HG03378 (cell line): ENCODE results near the gene PSMC2.

ENCODE experiments used
- ATAC-seq: cut with Tn5 transposase; IDR thresholded peaks from one replicate; pipeline ENCODE4 v1.9.1; 2021; ENCODE audit warnings: mild to moderate bottlenecking, moderate library complexity; ENCODE audit not compliant: unreplicated experiment

Gene PSMC2

GRCh38 chr7:103347507-103348267 is at the start of gene PSMC2:
Gene PSMC2, plus strand, starts transcription at chr7:103347643. Its CDS starts 69 bp downstream, at chr7:103347712.
- ATAC-seq, result peak; percentile 74

- ATAC-seq, result peak; percentile 8
Measured at GRCh38 chr7:103297837-103298179, 49.6 kb upstream of the PSMC2 start.

- ATAC-seq, result no peak
Measured at GRCh38 chr7:103299660-103300059, 47.8 kb upstream of the PSMC2 start.

- no peak for ATAC-seq
Measured at GRCh38 chr7:103301441-103301840, 46.0 kb upstream of the PSMC2 start.

DNA sequence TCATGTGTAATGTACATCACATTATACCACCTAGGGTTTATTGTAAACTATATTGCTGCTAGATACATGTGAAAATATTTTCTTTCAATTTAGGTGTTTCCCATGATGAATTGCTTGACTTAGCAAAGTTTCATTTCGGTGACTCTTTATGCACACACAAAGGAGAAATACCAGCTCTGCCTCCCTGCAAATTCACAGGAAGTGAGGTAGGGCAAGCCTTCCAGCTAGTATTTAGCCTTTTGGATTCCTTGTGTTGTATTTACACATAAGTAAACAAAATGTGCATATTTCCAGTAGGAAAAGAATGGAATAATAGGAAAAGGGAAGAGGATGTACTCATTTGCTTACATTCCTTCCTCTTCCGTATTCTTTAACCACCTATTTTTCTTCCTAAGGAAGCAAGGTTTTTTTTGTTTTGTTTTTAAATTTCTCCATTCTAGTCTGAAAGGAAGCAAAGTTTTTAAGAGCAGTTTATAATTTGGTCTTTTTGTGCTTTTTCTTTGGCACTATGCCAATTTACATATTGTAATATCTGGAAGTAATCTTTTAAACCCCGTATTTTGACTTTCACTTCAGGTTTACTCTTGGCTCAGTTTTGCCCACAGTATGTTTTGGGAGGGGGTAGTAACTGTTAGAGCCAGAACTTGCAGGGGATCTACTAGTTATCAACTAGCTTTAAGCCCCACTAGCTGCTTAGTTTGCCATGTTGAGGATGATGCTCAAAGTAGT is 39.8 kb upstream of the PSMC2 start:
- ATAC-seq, result no peak

GRCh38 chr7:103314852-103315251 is 32.6 kb upstream of the PSMC2 start:
- ATAC-seq, result no peak

DNA sequence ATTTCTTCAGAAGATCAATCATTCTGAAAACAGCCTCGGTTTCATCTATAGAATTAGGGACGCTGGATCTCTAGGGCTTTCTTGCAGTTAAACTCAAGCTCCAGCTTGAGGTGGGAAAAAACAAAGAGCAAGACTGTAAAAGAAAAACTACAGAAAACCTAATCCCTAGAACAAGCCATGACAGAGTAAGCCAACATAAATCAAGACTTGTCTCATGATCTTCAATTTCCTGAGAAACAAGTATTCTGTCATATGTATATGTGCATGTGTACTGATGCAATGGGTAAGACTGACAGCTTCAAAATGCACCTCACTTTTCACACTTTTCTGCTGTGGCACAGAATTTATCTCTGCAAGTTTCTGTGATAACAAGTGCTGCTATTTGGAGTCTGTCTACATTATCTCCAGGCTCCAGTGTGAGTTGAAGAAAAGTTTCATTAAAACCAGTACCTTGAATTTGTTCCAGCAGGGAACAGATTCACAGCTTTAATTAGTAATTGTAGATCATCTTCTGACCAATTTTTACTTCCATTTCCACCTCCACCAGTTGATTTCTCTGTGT is 31.0 kb upstream of the PSMC2 start:
- no peak for ATAC-seq

GRCh38 chr7:103317009-103317408 is 30.4 kb upstream of the PSMC2 start:
- ATAC-seq, result no peak

GRCh38 chr7:103325744-103326143 is 21.7 kb upstream of the PSMC2 start:
- ATAC-seq, result no peak

- no peak for ATAC-seq
Measured at GRCh38 chr7:103336761-103337160, 10.7 kb upstream of the PSMC2 start.

GRCh38 chr7:103338864-103339263 is 8.6 kb upstream of the PSMC2 start:
- no peak for ATAC-seq

GRCh38 chr7:103341466-103341865 is 6.0 kb upstream of the PSMC2 start:
- ATAC-seq, result no peak

DNA sequence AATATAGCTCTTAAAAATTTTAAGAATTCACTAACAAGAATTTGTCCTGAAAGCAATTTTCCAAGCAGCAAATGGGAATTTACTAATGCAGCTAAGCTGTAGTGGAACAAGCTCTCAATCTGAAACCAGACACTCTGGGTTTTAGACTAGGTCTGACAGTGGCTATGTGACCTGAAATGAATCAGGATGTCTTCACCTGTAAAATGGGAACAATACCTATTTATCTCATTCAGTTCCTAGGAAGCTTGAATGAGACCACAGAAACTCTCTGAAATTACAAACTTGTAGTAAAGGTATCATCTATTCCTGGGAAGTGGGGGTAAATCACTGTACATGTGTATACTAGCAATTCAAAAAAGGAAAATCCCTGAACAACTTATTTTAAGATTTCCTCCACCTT is 4.1 kb upstream of the PSMC2 start:
- no peak for ATAC-seq

DNA sequence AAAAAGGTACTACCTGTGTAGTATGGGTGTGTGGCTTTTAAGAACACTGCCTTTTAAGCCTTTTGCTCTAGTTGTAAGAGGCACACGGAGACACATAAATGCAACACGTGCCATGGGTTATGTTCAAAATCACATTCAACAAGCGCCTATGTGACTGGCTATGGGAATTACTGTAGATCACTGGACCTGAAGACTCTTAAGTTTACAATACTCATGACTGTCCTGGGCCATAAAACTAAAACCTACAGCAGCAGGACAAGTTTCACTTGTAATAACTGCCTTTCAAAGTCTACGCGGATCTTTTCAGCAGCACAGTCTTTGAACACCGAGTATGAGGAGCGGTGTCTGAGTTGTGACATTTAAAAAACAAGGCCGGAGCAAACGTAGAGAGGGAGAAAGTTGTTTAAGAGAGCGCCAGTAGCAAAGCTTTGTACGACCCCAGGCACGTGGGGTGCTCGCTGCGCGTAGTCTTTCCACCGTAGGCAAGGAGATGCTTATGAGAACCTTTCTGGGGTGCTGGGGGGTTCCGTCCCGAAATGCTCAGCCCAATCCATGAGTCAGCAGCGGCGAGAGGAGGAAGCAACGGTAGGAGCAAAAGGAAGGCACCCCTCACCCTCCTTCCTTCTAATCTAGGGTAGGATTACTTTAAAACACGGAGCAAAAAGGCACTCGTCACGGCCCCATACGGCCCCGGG is 3.5 kb upstream of the PSMC2 start:
- ATAC-seq, result no peak

DNA sequence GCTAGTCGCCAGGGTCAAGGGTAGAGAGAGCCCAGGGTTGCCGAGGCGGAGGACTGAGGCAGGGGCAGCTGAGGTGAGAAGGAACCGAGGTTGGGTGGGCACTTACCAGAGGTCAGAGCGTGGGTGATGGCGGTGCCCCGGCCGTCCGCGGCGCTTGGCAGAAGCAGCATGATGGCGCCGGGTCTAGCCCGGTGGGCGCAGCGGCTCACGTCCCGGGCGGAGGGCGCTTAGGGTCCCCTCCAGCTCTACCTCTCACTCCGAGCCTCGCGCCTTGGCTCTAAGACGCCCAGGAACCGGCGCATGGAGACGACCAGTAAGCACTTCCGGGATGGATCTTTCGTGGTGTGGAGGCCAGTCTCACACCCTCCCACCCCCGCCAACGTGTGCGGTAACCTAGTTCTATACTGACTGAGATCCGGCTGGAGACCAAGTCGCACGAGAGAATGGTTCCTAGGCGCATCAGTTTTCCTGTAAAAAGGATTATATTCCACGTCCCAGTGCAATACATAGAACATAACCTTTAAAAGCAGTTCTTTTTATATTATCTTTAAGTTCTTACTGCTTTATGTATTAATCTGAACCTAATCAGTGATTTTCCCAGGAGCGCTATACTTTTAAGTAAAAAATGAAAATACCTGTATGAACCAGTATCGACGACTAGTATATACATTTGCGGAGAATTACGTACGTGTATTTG is 2.8 kb upstream of the PSMC2 start, which contains the start of gene DNAJC2:
Gene DNAJC2, minus strand, starts transcription at position 315 of the 697 bp plus-strand sequence. Its CDS starts 145 bp downstream, at position 170.
- peak; percentile 63 for ATAC-seq

DNA sequence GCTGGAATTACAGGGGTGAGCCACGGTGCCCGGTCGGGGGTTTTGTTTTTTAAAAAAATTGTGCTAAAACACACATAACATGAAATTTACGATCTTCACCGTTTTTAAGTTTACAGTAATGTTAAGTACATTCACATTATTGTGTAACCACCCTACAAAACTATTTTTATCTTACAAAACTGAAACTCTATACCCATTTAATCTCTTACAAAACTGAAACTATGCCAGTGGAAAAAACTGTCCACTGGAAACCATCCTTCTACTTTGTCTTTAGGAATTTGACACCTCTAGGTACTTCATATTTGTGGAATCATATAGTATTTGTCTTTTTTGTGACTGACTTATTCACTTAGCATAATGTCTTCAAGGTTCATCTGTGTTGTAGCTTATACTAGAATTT is 1.0 kb upstream of the PSMC2 start:
- ATAC-seq, result no peak

DNA sequence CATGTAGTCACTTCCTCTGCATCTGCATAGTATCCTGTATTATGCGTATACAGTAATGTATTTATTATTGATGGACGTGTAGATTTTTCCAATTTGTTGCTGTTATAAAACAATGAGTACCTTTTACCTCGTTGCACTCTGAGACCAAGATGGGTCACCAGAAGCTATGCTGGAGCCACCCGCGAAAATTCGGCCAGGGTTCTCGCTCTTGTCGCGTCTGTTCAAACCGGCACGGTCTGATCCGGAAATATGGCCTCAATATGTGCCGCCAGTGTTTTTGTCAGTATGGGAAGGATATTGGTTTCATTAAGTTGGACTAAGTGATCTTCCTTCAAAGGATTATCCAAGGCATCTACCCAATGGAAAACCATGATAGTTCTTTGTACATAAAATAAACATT is 1.0 kb downstream of the PSMC2 start:
- ATAC-seq, result no peak

DNA sequence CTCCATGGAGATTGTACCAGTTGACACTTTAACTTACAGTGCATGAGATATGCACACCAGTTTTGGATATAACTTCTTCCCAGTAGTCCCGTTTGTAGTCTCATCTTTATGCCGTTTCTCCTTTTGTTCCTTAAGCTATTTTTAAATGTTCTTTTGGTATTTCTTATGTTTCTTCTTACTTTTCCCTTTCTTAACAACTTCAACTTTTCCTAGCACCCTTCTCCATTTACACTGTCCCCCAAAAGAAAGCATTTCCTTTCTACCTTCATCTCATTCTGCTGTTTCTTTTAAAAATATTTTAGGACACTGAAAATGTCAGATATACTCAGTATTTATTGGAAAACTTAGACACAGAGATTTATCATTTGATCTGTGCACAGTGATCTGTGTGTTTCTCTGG is 1.5 kb downstream of the PSMC2 start:
- no peak for ATAC-seq

DNA sequence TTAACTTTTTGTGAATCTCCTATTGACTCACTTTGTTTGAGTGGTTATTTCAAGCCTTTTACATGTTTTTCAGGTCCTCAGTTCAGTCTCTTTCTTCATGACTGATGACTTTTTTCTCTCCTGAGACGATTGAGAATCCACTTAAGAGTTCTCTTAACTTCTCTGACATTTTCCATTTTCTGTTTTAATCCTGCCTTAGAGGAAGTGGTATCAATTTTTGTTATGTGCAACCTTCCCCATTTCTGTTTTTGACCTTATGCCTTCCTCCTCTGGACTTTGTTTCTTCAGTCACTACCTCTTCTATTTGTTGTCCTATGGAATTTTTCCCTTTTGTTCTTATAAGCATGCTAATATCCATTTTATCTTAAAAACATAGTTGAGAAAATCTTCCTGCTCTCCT is 2.4 kb downstream of the PSMC2 start:
- no peak for ATAC-seq

DNA sequence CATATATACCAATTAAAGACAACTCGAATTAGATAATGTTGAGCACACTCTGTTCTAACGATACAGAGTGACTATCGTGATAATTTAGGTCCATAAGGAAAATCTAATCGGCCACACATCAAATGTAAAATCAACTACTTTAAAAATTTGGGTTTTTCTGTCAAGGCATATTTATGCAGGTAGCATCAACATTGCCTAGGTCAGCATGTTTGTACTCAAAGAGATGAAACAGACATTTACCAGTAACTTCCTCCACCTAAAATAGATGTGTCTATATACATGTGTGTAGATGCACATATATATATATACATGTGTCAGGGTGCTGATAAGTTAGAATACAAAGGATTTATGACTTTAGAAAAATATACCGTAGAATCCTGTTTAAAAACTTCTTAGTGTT is 22.0 kb downstream of the PSMC2 start:
- ATAC-seq, result no peak
